Natural killer cell (primary cell): ENCODE data around the gene RELT. TPM values are rescaled to one million over a fixed set of nuclear protein-coding genes. Genes with fewer than 3 reads are reported as not detected.

Source experiments
- ATAC-seq, 3 donors: fragments of 150-1000 bp in 2 of 3; fragments of 200-7000 bp in 1 of 3; cut with Tn5 transposase; 1 replicate in 1 of 3; 2 replicates in 2 of 3; pipeline ENCODE4 v1.10.0; 2021; ENCODE audit warnings: mild to moderate bottlenecking in 2 of 3, moderate library complexity in 2 of 3
- DNase-seq, 2 donors: peaks; one replicate each; pipeline versions ENCODE4 v3.0.0 to v3.0.0-alpha.2; 2013 to 2021; ENCODE audit warnings: mixed read lengths in 1 of 2
- H3K27ac ChIP-seq: one replicate; pipeline ENCODE4 v1.5.1; 2013; ENCODE audit warnings: mild to moderate bottlenecking, low read length
- H3K27me3 ChIP-seq: one replicate; pipeline ENCODE4 v1.6.1; 2013; ENCODE audit warnings: low read length; ENCODE audit not compliant: control insufficient read depth, insufficient read depth
- H3K36me3 ChIP-seq: one replicate; pipeline ENCODE4 v1.6.1; 2013; ENCODE audit warnings: low read length; ENCODE audit not compliant: control insufficient read depth, insufficient read depth
- H3K4me1 ChIP-seq: one replicate; pipeline ENCODE4 v1.6.1; 2013; ENCODE audit warnings: low read length; ENCODE audit not compliant: control insufficient read depth, insufficient read depth
- H3K4me3 ChIP-seq: one replicate; pipeline ENCODE4 v1.5.1; 2013; ENCODE audit warnings: low read length
- H3K9me3 ChIP-seq: one replicate; pipeline ENCODE4 v1.6.1; 2013; ENCODE audit warnings: low read length; ENCODE audit not compliant: control insufficient read depth, insufficient read depth
- H3K27ac Mint-ChIP-seq, 2 donors: one replicate each; pipeline ENCODE4 v1.8.0; 2022; ENCODE audit warnings: mild to moderate bottlenecking in 2 of 2, mixed read lengths in 2 of 2, moderate library complexity in 1 of 2
- H3K27me3 Mint-ChIP-seq, 2 donors: one replicate each; pipeline ENCODE4 v1.8.0; 2022; ENCODE audit warnings: low read depth in 2 of 2, mixed read lengths in 2 of 2
- H3K36me3 Mint-ChIP-seq: one replicate; pipeline ENCODE4 v1.8.0; 2022; ENCODE audit warnings: mixed read lengths
- H3K4me1 Mint-ChIP-seq, 2 donors: one replicate each; pipeline ENCODE4 v1.8.0; 2022; ENCODE audit warnings: mixed read lengths in 2 of 2
- H3K4me3 Mint-ChIP-seq: one replicate; pipeline ENCODE4 v1.8.0; 2022; ENCODE audit warnings: mild to moderate bottlenecking, moderate library complexity, mixed read lengths
- H3K9me3 Mint-ChIP-seq, 2 donors: one replicate each; pipeline ENCODE4 v1.8.0; 2022; ENCODE audit warnings: mixed read lengths in 2 of 2
- WGBS: methylation state at CpG from one replicate; pipeline ENCODE4 v1.1.7; 2013; ENCODE audit warnings: missing lambda C conversion rate; ENCODE audit not compliant: insufficient coverage; 5-methylcytosine and 5-hydroxymethylcytosine counted together
- intact Hi-C: fragments of 100-400 bp; cut with micrococcal nuclease; formaldehyde crosslinking; loops from one replicate; pipeline ENCODE4 v1.14.2; 2022
- total RNA-seq, 4 donors: library from RNA; stranded (reverse); fragments of 120-200 nt in 1 of 4; gene quantifications; one replicate each; pipeline versions ENCODE4 v1.2.3 to v1.2.4, GENCODE V29; 2013 to 2022
- TF ChIP-seq, protein P1 (sequence below): fragments of 200-600 bp; IDR thresholded peaks from one replicate; pipeline ENCODE4 v1.8.0; 2022; ENCODE audit warnings: antibody characterized with exemption

RELT gene
- total RNA-seq, 3 donors from 2014 or later (not counting 1 experiment from before 2014, with no cell fraction given), result 132 to 264 (median 151) TPM

GRCh38 chr11:73366953-73367352, 9.2 kb upstream of the RELT start:
- ATAC-seq (no peak), DNase-seq (no peak)
- H3K4me3 Mint-ChIP-seq, result peak overlapping the region; percentile 40
- peak overlapping the region; percentile 85 to 93 for H3K27ac Mint-ChIP-seq
- H3K4me1 Mint-ChIP-seq, result peaks cover 16% of the 10 kb centered on the region in 2 donors
- H3K36me3 ChIP-seq, result no peaks in the 10 kb centered on the region
- intact Hi-C loops, result no loop called here
- 87% methylated on average over 6 of the region's 6 CpGs for WGBS
- H3K4me3 ChIP-seq, result no peak overlapping the region
- no peaks in the 10 kb centered on the region for H3K9me3 ChIP-seq
- peaks cover 29% of the 10 kb centered on the region for H3K4me1 ChIP-seq
- TF ChIP-seq, protein P1, sequence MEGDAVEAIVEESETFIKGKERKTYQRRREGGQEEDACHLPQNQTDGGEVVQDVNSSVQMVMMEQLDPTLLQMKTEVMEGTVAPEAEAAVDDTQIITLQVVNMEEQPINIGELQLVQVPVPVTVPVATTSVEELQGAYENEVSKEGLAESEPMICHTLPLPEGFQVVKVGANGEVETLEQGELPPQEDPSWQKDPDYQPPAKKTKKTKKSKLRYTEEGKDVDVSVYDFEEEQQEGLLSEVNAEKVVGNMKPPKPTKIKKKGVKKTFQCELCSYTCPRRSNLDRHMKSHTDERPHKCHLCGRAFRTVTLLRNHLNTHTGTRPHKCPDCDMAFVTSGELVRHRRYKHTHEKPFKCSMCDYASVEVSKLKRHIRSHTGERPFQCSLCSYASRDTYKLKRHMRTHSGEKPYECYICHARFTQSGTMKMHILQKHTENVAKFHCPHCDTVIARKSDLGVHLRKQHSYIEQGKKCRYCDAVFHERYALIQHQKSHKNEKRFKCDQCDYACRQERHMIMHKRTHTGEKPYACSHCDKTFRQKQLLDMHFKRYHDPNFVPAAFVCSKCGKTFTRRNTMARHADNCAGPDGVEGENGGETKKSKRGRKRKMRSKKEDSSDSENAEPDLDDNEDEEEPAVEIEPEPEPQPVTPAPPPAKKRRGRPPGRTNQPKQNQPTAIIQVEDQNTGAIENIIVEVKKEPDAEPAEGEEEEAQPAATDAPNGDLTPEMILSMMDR, result no peak
- H3K27me3 Mint-ChIP-seq, result no peaks in the 10 kb centered on the region
- no peaks in the 10 kb centered on the region for H3K36me3 Mint-ChIP-seq
- no peaks in the 10 kb centered on the region for H3K27me3 ChIP-seq
- H3K9me3 Mint-ChIP-seq, result no peaks in the 10 kb centered on the region
- H3K27ac ChIP-seq, result peak overlapping the region; percentile 86

DNA sequence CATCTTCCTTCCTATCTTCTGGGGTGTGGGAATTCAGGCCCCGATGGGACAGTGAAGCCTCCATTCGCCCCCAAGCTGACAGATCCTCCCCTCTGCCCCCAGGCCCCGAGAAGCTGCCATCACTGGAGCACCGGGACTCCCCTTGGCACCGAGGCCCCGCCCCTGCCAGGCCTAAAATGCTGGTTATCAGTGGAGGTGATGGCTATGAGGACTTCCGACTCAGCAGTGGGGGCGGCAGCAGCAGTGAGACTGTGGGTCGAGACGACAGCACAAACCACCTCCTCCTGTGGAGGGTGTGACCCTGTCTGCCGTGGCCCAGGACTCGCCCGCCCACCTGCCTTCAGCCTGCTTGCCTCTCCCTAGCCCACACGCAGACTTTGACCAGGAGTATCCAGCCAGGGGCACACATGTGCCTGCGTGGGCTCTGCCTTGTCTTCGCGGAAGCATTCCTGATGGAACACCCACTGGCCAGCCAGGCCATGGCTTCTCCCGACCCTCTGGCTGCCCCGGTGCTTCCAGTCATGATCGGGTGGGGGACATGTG, 8.6 kb upstream of the RELT start:
- no peaks in the 10 kb centered on the region for H3K9me3 Mint-ChIP-seq
- H3K4me1 ChIP-seq, result peaks cover 35% of the 10 kb centered on the region
- no peak overlapping the region for H3K4me3 Mint-ChIP-seq
- peak overlapping the region; percentile 85 to 93 for H3K27ac Mint-ChIP-seq
- H3K36me3 Mint-ChIP-seq, result no peaks in the 10 kb centered on the region
- H3K27ac ChIP-seq, result no peak overlapping the region
- no peaks in the 10 kb centered on the region for H3K36me3 ChIP-seq
- H3K27me3 Mint-ChIP-seq, result no peaks in the 10 kb centered on the region
- TF ChIP-seq, protein P1, result no peak
- peaks cover 16% of the 10 kb centered on the region in 2 donors for H3K4me1 Mint-ChIP-seq
- DNase-seq (no peak), ATAC-seq (no peak)
- WGBS, result 84% methylated on average over 20 of the region's 20 CpGs
- H3K9me3 ChIP-seq, result no peaks in the 10 kb centered on the region
- H3K4me3 ChIP-seq, result no peak overlapping the region
- no peaks in the 10 kb centered on the region for H3K27me3 ChIP-seq
- intact Hi-C loops, result no loop called here

DNA sequence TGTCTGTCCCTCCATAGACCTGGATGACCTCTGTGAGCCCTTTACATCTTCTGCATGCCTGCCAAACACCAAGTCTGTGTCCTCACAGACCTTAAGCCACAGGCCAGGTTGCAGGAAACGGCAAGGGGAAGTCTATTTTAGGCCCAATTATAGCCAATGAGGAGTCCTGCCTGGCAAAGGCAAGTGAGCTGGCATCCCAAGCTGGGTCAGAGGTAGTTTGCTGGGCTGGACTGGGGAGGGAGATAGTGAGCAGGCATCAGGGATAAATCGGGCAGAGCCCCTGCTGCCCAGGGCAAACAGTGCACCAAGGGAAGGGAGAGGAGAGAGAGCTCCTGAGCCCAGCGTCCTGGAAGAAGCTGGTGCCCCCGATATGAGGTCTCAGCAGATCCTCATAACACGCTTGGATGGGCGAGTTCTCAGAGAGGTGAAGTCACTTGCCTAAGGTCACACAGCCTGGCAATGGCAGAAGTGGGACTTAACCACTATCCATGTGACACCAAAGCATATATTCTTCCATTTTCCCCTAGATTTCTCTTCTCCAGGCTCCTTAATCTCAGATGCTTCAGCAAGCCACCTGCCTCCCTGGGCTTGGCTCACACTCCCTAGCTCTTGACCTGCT, 3.7 kb upstream of the RELT start:
- H3K27ac Mint-ChIP-seq, result peak overlapping the region in 1 of 2 donors; percentile 52
- Histone ChIP-seq H3K9me3 (no peaks in the 10 kb centered on the region), H3K27me3 (no peaks in the 10 kb centered on the region), H3K4me1 (peaks cover 28% of the 10 kb centered on the region), H3K36me3 (no peaks in the 10 kb centered on the region), H3K4me3 (no peak overlapping the region), H3K27ac (no peak overlapping the region)
- H3K27me3 Mint-ChIP-seq, result no peaks in the 10 kb centered on the region
- no peaks in the 10 kb centered on the region for H3K9me3 Mint-ChIP-seq
- H3K4me3 Mint-ChIP-seq, result no peak overlapping the region
- intact Hi-C loops, result no loop called here
- ATAC-seq (no peak), DNase-seq (no peak)
- peaks cover 9 to 18% of the 10 kb centered on the region in 2 donors for H3K4me1 Mint-ChIP-seq
- WGBS, result 54% methylated on average over 6 of the region's 6 CpGs
- no peaks in the 10 kb centered on the region for H3K36me3 Mint-ChIP-seq
- TF ChIP-seq, protein P1, result no peak

DNA sequence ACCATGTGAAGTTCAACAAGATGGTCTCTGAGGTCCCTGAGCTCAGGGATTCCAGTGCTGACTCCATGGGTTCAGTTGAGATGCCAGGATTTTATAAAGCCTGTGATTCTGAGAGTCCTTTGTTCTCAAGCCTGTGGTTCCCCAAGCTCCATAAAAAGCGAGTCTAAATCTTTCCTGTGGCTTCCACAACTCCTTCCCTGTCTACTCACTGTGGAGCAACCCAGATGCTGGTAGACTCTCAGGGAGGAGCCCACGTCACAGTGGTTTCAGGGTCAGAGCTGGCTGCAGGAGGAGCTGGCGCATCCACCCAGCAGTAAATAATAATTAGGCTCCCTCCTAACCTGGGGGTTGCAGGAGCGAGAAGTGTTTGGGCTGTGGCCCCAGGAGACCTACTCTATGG, 2.0 kb upstream of the RELT start:
- WGBS, result 92% methylated on average over 4 of the region's 4 CpGs
- no peaks in the 10 kb centered on the region for H3K36me3 Mint-ChIP-seq

More for the DNA sequence above, 2.0 kb upstream of the RELT start:
- Histone ChIP-seq H3K4me3 (no peak overlapping the region), H3K9me3 (no peaks in the 10 kb centered on the region), H3K27me3 (no peaks in the 10 kb centered on the region), H3K36me3 (no peaks in the 10 kb centered on the region), H3K27ac (no peak overlapping the region), H3K4me1 (peaks cover 39% of the 10 kb centered on the region)
- no peak overlapping the region for H3K27ac Mint-ChIP-seq
- ATAC-seq (no peak), DNase-seq (no peak)
- no peaks in the 10 kb centered on the region for H3K9me3 Mint-ChIP-seq
- H3K4me3 Mint-ChIP-seq, result no peak overlapping the region
- TF ChIP-seq, protein P1, result no peak
- H3K4me1 Mint-ChIP-seq, result peaks cover 9 to 33% of the 10 kb centered on the region in 2 donors
- intact Hi-C loops, result no loop called here
- H3K27me3 Mint-ChIP-seq, result no peaks in the 10 kb centered on the region
